CD14-positive monocyte (primary cell): ENCODE results near the gene PLEKHG2. TPM values are rescaled to one million over a fixed set of nuclear protein-coding genes. Genes with fewer than 3 reads are reported as not detected.

Source experiments
- DNase-seq, 3 donors: peaks; one replicate each; pipeline ENCODE4 v3.0.0-alpha.2; 2011 to 2022
- H2AFZ ChIP-seq: 2 replicates; pipeline ENCODE4 v1.6.0; 2012; ENCODE audit warnings: mild to moderate bottlenecking, low read depth, low read length, inconsistent platforms; ENCODE audit not compliant: insufficient read depth, poor library complexity, severe bottlenecking
- H3K27ac ChIP-seq, 2 donors: 1 replicate in 1 of 2; 2 replicates in 1 of 2; pipeline ENCODE4 v1.5.1; 2012 to 2013; ENCODE audit warnings: low read length in 2 of 2, control low read depth in 1 of 2, inconsistent platforms in 1 of 2, low read depth in 1 of 2, mild to moderate bottlenecking in 1 of 2
- H3K27me3 ChIP-seq, 2 donors: one replicate each; pipeline versions ENCODE4 v1.6.0 to v1.6.1; 2011 to 2013; ENCODE audit warnings: low read length in 2 of 2; ENCODE audit not compliant: control insufficient read depth in 2 of 2, insufficient read depth in 2 of 2
- H3K36me3 ChIP-seq, 2 donors: replicated peaks in 1 of 2; 1 replicate in 1 of 2; 2 replicates in 1 of 2; pipeline versions ENCODE4 v1.5.1 to v1.6.1; 2012 to 2013; ENCODE audit warnings: low read length in 2 of 2, control low read depth in 1 of 2, inconsistent platforms in 1 of 2, mild to moderate bottlenecking in 1 of 2; ENCODE audit not compliant: insufficient read depth in 2 of 2, control insufficient read depth in 1 of 2
- H3K4me1 ChIP-seq, 2 donors: 1 replicate in 1 of 2; 2 replicates in 1 of 2; pipeline versions ENCODE4 v1.5.1 to v1.6.1; 2012 to 2013; ENCODE audit warnings: low read length in 2 of 2, control low read depth in 1 of 2, inconsistent platforms in 1 of 2, mild to moderate bottlenecking in 1 of 2, moderate library complexity in 1 of 2; ENCODE audit not compliant: insufficient read depth in 2 of 2, control insufficient read depth in 1 of 2
- H3K4me2 ChIP-seq: replicated peaks from 2 replicates; pipeline ENCODE3; 2012; ENCODE audit warnings: low read length, moderate library complexity, mild to moderate bottlenecking; ENCODE audit not compliant: poor library complexity, severe bottlenecking; ENCODE audit errors: extremely low read depth
- H3K4me3 ChIP-seq, 3 experiments: fragments of 200-600 bp in 1 of 3; sonication (generic) in 1 of 3; replicated peaks in 1 of 3; 1 replicate in 2 of 3; 2 replicates in 1 of 3; pipeline ENCODE4 v1.5.1; 2011 to 2013; ENCODE audit warnings: low read length in 3 of 3, mild to moderate bottlenecking in 3 of 3, control low read depth in 2 of 3, low read depth in 2 of 3, inconsistent platforms in 1 of 3, moderate library complexity in 1 of 3
- H3K79me2 ChIP-seq: 2 replicates; pipeline ENCODE4 v1.6.0; 2012; ENCODE audit warnings: mild to moderate bottlenecking, control low read depth, inconsistent platforms, low read length, moderate library complexity; ENCODE audit not compliant: insufficient read depth
- H3K9ac ChIP-seq: 2 replicates; pipeline ENCODE4 v1.6.0; 2017; ENCODE audit warnings: low read length, mild to moderate bottlenecking; ENCODE audit not compliant: insufficient read depth, poor library complexity, severe bottlenecking
- H3K9me3 ChIP-seq, 2 donors: replicated peaks in 1 of 2; 1 replicate in 1 of 2; 2 replicates in 1 of 2; pipeline versions ENCODE4 v1.5.1 to v1.6.1; 2012 to 2013; ENCODE audit warnings: low read length in 2 of 2, control low read depth in 1 of 2; ENCODE audit not compliant: control insufficient read depth in 1 of 2, insufficient read depth in 1 of 2
- H4K20me1 ChIP-seq: 2 replicates; pipeline ENCODE4 v1.6.0; 2012; ENCODE audit warnings: mild to moderate bottlenecking, low read length, control low read depth, moderate library complexity; ENCODE audit not compliant: insufficient read depth
- H3K27ac Mint-ChIP-seq, 7 donors: one replicate each; pipeline ENCODE4 v1.8.0; 2020; ENCODE audit warnings: mild to moderate bottlenecking in 7 of 7, mixed read lengths in 7 of 7, moderate library complexity in 6 of 7, inconsistent platforms in 2 of 7
- H3K27me3 Mint-ChIP-seq, 3 donors: one replicate each; pipeline ENCODE4 v1.8.0; 2021 to 2022; ENCODE audit warnings: low read depth in 3 of 3, mild to moderate bottlenecking in 3 of 3, mixed read lengths in 3 of 3, moderate library complexity in 3 of 3, inconsistent platforms in 1 of 3
- H3K36me3 Mint-ChIP-seq, 2 donors: one replicate each; pipeline ENCODE4 v1.8.0; 2020; ENCODE audit warnings: mixed read lengths in 2 of 2, inconsistent platforms in 1 of 2, mild to moderate bottlenecking in 1 of 2
- H3K4me1 Mint-ChIP-seq: one replicate; pipeline ENCODE4 v1.8.0; 2020; ENCODE audit warnings: mild to moderate bottlenecking, mixed read lengths
- H3K4me3 Mint-ChIP-seq, 2 donors: one replicate each; pipeline ENCODE4 v1.8.0; 2020; ENCODE audit warnings: mild to moderate bottlenecking in 2 of 2, mixed read lengths in 2 of 2, moderate library complexity in 1 of 2
- H3K9me3 Mint-ChIP-seq, 7 donors: one replicate each; pipeline ENCODE4 v1.8.0; 2020 to 2022; ENCODE audit warnings: mixed read lengths in 7 of 7, mild to moderate bottlenecking in 6 of 7, moderate library complexity in 6 of 7, inconsistent platforms in 2 of 7
- CTCF ChIP-seq: fragments of 200-600 bp; IDR thresholded peaks from one replicate; pipeline ENCODE4 v1.8.0; 2022; ENCODE audit warnings: antibody characterized with exemption, mild to moderate bottlenecking
- WGBS: methylation state at CpG from one replicate; pipeline ENCODE4 v1.1.5; 2013; ENCODE audit warnings: missing lambda C conversion rate; ENCODE audit not compliant: insufficient coverage; 5-methylcytosine and 5-hydroxymethylcytosine counted together
- intact Hi-C, 2 donors: fragments of 100-400 bp; cut with micrococcal nuclease; formaldehyde crosslinking; loops; one replicate each; pipeline versions ENCODE4 v1.15.0 to v1.15.1; 2023
- polyA plus RNA-seq, 3 donors: library from polyadenylated mRNA; depleted of rRNA in 1 of 3; unstranded in 2 of 3; stranded (reverse) in 1 of 3; fragments of 300-500 nt in 2 of 3; fragments of >200 nt in 1 of 3; fragmentation: Illumina TruSeq in 2 of 3; gene quantifications; 1 replicate in 2 of 3; 2 replicates in 1 of 3; pipeline ENCODE4 v1.2.3, GENCODE V29; 2012 to 2021

PLEKHG2 gene
- polyA plus RNA-seq, 3 donors, result 0.73 to 202 (median 1.2) TPM

GRCh38 chr19:39413272-39413910, 922 bp downstream of the PLEKHG2 start:
- WGBS, result 7% methylated on average over 47 of the region's 54 CpGs
- intact Hi-C loops, result loop anchor here (2.0 kb wide), 2 partner anchors 15 to 17 kb away; no protein-coding TSS in a partner anchor
- DNase-seq, result peak in 1 of 3 donors; percentile 52
- Histone ChIP-seq H3K4me3 (peak overlapping the region; percentile 64 to 96 (median 89)), H3K4me1 (peaks cover 27 to 31% of the 10 kb centered on the region in 2 donors), H3K9me3 (no peaks in the 10 kb centered on the region), H3K4me2 (peak overlapping the region; percentile 83), H4K20me1 (peaks cover 82% of the 10 kb centered on the region), H3K9ac (peak overlapping the region; percentile 77), H3K36me3 (peaks cover 6 to 16% of the 10 kb centered on the region in 2 donors), H3K79me2 (peaks cover 40% of the 10 kb centered on the region), H2AFZ (peak overlapping the region; percentile 6), H3K27me3 (no peaks in the 10 kb centered on the region), H3K27ac (peak overlapping the region; percentile 66 to 99)
- peaks cover 29 to 48% of the 10 kb centered on the region in 2 donors for H3K36me3 Mint-ChIP-seq
- peaks cover 2 to 29% (median 10%) of the 10 kb centered on the region in 3 donors for H3K27me3 Mint-ChIP-seq
- H3K27ac Mint-ChIP-seq, result peak overlapping the region; percentile 75 to 100 (median 85)
- no peak for TF ChIP-seq CTCF
- peak overlapping the region; percentile 91 to 99 for H3K4me3 Mint-ChIP-seq
- peaks cover 28% of the 10 kb centered on the region for H3K4me1 Mint-ChIP-seq
- peaks cover 6 to 13% (median 8%) of the 10 kb centered on the region in 7 donors for H3K9me3 Mint-ChIP-seq

GRCh38 chr19:39413911-39414608, 1.6 kb downstream of the PLEKHG2 start:
- Histone ChIP-seq H4K20me1 (peaks cover 75% of the 10 kb centered on the region), H2AFZ (no peak overlapping the region), H3K36me3 (peaks cover 5 to 16% of the 10 kb centered on the region in 2 donors), H3K4me2 (peak overlapping the region; percentile 83), H3K9me3 (no peaks in the 10 kb centered on the region), H3K27me3 (no peaks in the 10 kb centered on the region), H3K4me3 (peak overlapping the region; percentile 22 to 96 (median 64)), H3K27ac (peak overlapping the region in 1 of 2 donors; percentile 8), H3K4me1 (peaks cover 27 to 31% of the 10 kb centered on the region in 2 donors), H3K79me2 (peaks cover 33% of the 10 kb centered on the region), H3K9ac (peak overlapping the region; percentile 77)
- H3K4me1 Mint-ChIP-seq, result peaks cover 28% of the 10 kb centered on the region
- H3K27me3 Mint-ChIP-seq, result peaks cover 2 to 24% (median 5%) of the 10 kb centered on the region in 3 donors
- peaks cover 30 to 48% of the 10 kb centered on the region in 2 donors for H3K36me3 Mint-ChIP-seq
- peaks cover 0 to 8% (median 3%) of the 10 kb centered on the region in 7 donors for H3K9me3 Mint-ChIP-seq
- TF ChIP-seq CTCF, result no peak
- DNase-seq, result peak in 1 of 3 donors; percentile 54
- WGBS, result 75% methylated on average over 15 of the region's 18 CpGs
- H3K4me3 Mint-ChIP-seq, result peak overlapping the region; percentile 89 to 99
- peak overlapping the region; percentile 43 to 100 (median 81) for H3K27ac Mint-ChIP-seq
- intact Hi-C loops, result loop anchor here (2.0 kb wide), 2 partner anchors 15 to 17 kb away; no protein-coding TSS in a partner anchor
